SHP77 (cell line): ENCODE data around the gene CPLX1.
"Not testable (repeated sequence)": the region's sequence is repeated elsewhere in the genome, so short reads cannot be mapped to it uniquely, and the experiment has no call there.

ENCODE experiments used
- DNase-seq, 2 experiments: peaks; one replicate each; lab custom pipeline; 2025; lab: John Stamatoyannopoulos, UW

CPLX1 gene

GRCh38 chr4:757111-757510, 68.8 kb downstream of the CPLX1 start:
- DNase-seq = no peak

GRCh38 chr4:754221-755120, 71.5 kb downstream of the CPLX1 start:
- no peak for DNase-seq

- not testable (repeated sequence) for DNase-seq
Observed at GRCh38 chr4:753186-753585, 72.7 kb downstream of the CPLX1 start.

GRCh38 chr4:752196-752861, 73.6 kb downstream of the CPLX1 start:
- no peak for DNase-seq

- no peak for DNase-seq
Observed at GRCh38 chr4:751676-752075, 74.3 kb downstream of the CPLX1 start.

- DNase-seq = no peak
Observed at GRCh38 chr4:749698-750666, 75.9 kb downstream of the CPLX1 start.

GRCh38 chr4:748461-748860, 77.5 kb downstream of the CPLX1 start:
- DNase-seq = no peak

- DNase-seq = no peak
Observed at GRCh38 chr4:747546-748170, 78.3 kb downstream of the CPLX1 start.

- no peak for DNase-seq
Observed at GRCh38 chr4:744212-744841, 81.6 kb downstream of the CPLX1 start.

- DNase-seq = no peak
Observed at GRCh38 chr4:743463-744211, 82.3 kb downstream of the CPLX1 start.

GRCh38 chr4:742742-743311, 83.1 kb downstream of the CPLX1 start:
- peak in 1 of 2 experiments; percentile 30 for DNase-seq

GRCh38 chr4:742096-742741, 83.7 kb downstream of the CPLX1 start:
- DNase-seq = no peak

GRCh38 chr4:740656-741282, 85.2 kb downstream of the CPLX1 start:
- no peak for DNase-seq

GRCh38 chr4:740011-740410, 85.9 kb downstream of the CPLX1 start:
- DNase-seq = no peak

- no peak for DNase-seq
Observed at GRCh38 chr4:739569-739968, 86.4 kb downstream of the CPLX1 start.

GRCh38 chr4:738781-739280, 87.1 kb downstream of the CPLX1 start:
- no peak for DNase-seq

GRCh38 chr4:736561-736960, 89.4 kb downstream of the CPLX1 start:
- DNase-seq = not testable (repeated sequence)

- no peak for DNase-seq
Observed at GRCh38 chr4:735583-735982, 90.3 kb downstream of the CPLX1 start.
